HUDEP-2 (cell line): Measurements from ENCODE around the gene CLEC2D.

Experiments used
- DNase-seq, 76 experiments: peaks; one replicate each; lab custom pipeline; 2025; ENCODE audit not compliant: unreplicated experiment in 76 of 76; lab: John Stamatoyannopoulos, UW

CLEC2D gene

GRCh38 chr12:9669534-9669933, at the start of gene CLEC2D:
TSS of gene CLEC2D (plus strand) at chr12:9669713. CDS start at chr12:9669735, 22 bp downstream.
- no peak for DNase-seq

- DNase-seq, result no peak
These were observed 44.5 kb upstream of the CLEC2D start for GRCh38 chr12:9625019-9625418.

DNA sequence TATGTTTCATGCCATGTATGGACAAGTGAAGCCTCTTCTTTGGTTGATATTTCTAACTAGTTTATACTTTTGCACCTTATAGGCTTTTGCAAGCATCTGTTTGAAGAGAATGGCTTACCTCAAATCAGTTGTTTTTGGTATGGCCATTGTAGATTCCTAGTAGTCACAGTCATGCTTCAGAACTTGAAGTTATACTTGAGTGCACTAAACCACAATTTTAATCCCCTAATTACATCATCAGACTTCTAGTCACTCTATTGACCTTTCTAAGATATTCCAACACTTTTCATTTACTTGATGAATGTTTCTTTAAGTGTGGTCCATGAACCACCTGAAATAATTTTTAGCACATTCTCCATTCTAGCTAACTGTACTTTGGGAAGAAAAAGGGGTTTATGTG, 43.2 kb upstream of the CLEC2D start:
- DNase-seq, result no peak

DNA sequence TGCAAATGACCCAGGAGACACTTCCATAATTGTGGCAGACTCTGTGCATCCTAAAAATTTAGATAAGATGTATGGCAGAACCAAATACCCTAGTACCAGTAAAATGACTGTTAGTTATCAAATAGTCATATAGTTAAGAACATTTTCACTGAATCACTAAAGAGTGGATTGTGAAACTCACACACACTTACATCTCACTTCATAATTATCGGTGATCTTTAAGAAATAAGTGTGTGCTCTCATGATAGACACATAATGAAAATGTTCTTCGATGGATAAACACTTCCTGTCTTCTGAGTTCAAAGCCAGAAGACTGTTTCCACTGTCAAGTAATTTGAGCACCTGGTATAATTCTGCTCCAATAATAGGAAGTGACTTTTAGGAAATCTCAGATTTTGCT, 42.7 kb upstream of the CLEC2D start:
- no peak for DNase-seq

DNA sequence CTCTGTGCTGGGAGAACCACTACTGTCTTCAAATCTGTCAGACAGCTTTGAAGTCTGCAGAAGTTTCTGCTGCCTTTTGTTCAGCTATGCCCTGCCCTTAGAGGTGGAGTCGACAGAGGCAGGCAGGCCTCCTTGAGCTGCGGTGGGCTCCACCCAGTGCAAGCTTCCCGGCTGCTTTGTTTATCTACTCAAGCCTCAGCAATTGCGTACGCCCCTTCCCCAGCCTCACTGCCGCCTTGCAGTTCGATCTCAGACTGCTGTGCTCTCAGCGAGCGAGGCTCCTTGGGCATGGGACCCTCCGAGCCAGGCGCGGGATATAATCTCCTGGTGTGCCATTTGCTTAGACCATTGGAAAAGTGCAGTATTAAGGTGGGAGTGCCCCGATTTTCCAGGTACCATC, 36.7 kb upstream of the CLEC2D start:
- no peak for DNase-seq

- peak in 39 of 76 experiments; percentile 6 to 65 (median 32) for DNase-seq
These were observed 35.2 kb upstream of the CLEC2D start for GRCh38 chr12:9634177-9634803.

DNA sequence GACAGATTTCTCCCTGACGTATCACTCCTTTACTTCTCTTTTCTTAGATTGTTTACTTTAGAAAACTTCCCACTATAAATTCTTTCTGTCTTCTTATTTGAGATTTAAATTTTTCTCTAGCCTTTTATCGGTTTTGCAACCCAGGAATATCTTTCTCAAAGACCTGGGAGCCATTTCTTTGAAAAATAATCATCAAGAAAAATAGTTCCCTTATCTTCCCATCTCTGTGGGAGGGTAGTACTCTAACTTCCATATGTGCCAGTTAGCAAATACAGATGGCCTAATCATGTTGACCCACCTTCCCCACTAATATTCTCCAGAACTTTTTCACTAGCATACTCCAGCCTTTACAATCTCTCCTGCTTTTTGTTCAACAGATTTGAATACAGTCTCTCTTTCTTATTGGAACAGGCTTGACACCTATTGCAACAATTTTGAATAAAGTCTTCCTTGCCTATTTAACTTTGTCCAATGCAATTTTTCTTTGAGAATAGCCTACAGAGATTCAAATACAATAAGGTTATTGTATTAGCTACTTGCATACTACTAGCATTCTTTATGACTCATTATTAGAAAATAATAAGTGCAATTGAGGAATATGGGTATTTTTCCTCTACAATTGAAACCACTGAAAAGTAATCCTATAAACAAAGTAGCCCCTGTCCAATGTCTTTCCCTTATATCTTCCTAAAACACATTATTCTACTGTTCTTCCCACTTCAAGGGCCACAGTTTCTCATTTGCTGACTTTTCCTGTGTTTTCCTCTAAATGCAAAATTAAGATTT, 34.4 kb upstream of the CLEC2D start:
- no peak for DNase-seq

DNA sequence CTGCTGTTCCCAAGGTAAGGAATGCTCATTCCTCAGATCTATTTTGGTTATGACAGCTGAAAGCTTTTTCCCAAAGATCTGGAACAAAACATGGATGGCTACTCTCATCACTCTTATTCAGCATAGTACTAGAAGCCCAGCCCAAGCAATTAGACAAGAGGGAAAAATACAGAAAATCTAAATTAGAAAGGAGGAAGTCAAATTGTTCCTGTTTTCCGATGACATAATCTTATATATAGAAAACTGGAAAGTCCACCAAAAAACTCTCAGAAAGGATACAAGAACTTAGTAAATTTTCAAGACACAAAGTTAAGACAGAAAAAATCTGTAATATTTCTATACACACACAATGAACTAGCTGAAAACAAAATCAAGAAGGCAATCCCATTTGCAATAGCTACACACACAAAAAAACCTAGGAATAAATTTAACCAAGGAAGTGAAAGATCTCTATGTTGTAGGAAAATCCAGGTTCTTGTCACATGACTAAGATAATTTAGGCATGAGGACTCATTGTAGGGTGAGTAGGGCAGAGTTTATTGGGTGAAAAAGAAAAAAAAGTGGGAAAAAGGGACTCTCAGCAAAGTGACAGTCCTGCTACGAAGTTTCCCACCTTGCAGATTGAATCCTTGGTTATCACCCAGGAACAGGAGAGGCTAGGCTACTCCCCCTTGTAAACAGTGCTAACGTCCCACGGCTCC, 33.2 kb upstream of the CLEC2D start:
- no peak for DNase-seq

- DNase-seq, result no peak
These were observed 32.7 kb upstream of the CLEC2D start for GRCh38 chr12:9636851-9637206.

DNA sequence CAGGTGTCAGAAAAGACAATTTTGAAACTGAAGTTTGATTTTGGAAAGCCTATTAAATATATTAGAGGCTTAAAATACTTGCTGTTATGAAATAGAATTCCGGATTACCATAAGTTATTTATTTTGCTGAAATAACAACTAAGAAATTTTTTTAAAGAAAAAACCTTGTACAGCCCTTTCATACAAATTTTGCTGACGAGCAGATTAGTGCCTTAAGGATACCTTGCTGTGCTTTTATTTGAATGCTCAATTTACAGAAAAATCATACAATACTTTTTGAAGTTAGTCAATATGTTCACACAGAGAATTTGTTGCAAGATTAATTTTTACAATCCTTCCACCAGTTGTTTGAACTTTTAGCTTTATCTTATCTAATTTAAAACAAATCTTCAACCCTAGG, 29.5 kb upstream of the CLEC2D start:
- no peak for DNase-seq

DNA sequence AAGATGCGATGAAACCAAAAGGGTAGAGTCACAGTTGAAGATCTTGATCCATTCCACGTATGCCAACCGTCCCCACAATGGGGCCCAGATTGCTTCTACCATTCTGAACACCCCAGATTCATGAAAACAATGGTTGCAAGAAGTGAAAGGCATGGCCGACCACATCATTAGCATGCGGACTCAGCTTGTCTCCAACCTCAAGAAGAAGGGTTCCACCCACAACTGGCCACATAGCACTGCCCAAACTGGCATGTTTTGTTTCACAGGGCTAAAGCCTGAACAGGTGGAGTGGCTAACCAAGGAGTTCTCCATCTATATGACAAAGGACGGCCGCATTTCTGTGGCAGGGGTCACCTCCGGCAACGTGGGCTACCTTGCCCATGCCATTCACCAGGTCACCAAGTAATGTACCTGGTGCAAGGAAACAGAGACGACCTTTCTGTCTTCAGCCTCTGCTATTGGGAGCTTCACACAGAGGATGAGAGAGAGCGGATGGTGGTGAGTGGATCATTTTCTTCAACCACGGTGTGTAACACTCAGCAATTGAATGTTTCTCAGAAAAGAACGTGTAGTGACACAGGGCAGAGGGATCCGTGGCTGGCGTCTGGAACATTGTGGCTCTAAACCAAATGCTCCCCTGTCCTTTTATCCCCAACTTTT, 26.8 kb upstream of the CLEC2D start:
- DNase-seq, result no peak

DNA sequence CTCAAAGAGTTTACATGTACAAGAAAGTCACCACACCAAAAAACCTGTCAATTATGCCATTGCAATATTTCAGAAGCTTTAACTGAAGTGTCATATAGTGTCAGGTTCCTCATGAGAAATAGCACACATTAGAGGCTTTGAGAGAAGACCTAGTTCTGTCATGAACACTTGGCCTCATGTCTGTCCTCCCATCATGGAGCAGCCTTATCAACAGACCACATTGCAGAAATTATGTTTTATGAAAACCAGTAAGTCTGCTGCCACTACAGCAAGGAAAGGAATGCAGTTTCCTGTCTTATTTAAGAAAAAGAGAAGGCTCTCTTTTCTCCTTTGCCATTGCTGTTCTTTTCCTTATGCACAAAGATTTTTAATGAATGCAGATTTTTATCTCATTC, 26.2 kb upstream of the CLEC2D start:
- DNase-seq, result no peak

DNA sequence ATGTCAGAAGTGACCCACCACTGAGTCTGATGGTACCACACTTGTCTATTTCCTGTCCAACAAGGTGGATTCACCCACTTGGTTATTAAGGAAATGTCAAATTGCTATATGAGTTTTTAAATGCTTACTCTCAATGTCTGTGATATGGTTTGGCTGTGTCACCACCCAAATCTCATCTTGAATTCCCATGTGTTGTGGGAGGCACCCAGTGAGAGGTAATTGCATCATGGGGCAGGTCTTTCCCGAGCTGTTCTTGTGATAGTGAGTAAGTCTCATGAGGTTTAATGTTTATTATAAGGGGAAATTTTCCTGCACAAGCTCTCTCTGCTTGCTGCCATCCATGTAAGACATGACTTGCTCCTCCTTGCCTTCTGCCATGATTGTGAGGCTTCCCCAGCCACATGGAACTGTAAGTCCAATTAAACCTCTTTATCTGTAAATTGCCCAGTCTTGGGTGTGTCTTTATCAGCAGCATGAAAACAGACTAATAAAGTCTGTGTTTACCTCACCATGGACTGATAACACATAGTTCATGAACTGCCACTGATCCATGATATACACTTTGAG, 24.4 kb upstream of the CLEC2D start:
- peak in 49 of 76 experiments; percentile 2 to 86 (median 45) for DNase-seq

DNA sequence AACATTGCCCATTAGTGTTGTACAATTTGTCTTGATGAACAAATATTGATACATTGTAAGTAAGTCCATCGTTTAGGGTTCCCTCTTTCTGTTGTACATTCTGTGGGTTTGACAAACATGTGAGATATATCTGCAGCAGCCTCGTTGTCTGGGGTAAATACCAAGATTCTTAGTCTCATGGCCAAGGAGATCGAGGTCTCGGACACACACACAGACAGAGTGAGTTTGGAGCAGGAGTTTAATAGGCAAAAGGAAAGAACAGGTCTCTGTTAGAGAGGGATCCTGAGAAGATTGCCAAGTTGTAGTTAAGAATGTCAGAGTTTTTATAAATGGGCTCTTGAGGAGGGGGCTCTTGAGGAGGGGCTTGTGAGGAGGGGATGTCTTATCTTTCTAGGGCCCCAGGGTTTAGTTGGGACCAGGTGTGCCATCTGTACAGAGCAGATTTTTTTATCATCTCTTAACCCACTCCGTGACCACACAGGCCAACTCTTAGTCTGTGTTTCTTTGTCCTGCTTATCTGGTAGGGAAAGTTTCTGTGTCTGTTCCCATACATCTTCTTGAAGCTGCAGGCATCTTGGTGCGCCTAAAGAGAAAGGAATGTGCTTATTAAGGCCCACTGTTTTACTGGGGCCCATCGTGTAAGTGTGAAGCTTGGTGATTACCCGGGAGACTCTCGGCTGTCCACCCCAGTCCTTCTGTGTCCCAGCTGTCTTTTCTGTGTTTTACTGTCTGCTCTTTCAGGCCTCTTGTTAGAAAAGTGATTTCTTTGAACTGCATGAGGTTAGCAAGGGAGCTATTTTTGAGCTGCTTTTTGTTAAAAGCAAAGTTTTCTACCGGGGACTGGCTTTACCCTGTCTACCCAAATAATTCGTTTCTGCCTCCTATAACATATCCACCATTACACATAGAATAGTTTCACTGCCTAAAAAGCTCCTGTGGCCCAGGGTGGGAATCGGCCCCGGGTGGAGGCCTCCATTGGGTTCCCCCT, 22.4 kb upstream of the CLEC2D start:
- peak in 16 of 76 experiments; percentile 3 to 58 (median 10) for DNase-seq

DNA sequence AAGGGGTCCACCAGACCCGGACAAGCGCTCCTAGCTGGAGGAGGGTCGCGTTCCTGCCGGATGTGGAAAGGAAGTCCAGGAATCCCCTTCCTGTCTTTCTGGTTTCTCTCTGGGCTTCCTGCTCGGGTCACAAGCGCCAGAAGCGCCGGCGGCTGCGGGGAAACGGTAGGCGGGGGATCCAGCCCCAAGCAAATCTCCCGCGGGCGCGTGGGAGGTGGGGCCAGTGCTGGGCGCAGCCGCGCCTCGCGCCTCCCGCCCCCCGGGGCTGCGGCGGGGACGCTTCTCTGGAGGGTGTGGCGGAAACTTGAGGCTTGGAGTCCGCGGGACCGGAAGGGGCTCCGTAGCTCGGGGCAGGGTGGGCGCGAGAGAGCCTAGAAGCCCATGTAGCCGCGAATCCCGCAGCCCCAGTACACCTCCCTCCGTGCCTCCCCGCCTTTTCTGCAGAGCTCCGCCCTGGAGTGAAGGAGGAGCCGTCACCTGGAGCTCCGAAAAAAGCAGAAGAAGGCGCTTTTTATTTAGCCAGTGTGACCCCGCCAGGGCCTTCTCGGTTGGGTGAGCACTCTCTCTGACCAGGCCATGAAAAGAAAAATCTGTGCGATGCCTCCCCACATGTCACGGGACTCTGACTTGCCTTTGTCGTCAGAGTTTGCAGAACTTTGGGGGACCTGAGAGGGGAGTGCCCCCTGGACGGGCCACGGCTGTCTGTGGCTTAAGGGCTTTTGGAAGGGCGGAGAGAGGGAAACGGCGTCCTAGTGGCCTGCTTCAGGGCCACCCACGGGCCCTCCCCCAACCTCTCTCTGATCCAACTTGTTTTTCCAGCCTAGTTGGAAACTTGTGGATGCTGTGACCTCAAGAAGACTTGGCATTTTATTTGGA, 21.4 kb upstream of the CLEC2D start:
- peak in 69 of 76 experiments; percentile 13 to 82 (median 65) for DNase-seq

- DNase-seq, result peak in 3 of 76 experiments; percentile 20 to 33 (median 31)
These were observed 20.6 kb upstream of the CLEC2D start for GRCh38 chr12:9648701-9649531.

DNA sequence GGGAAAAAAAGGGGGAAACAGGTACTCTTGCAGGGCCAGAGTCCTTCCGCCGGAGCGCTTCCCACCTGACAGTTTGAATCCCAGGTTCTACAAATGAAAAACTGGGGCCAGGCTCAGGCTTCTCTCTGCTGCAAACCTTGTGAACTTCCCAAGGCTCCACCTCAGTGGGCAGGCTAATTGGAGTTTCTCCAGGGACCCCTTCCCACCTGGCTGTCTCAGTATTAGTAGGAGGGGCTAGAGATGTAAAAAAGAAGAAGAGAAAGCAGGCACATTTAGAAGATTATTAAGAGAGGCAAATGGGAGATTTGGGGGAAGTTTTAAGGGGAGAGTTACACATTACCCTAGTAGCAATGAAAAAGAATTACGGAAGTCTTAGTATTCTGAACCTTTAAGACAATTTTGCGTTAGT, 20.0 kb upstream of the CLEC2D start:
- peak in 3 of 76 experiments; percentile 3 to 27 (median 9) for DNase-seq

GRCh38 chr12:9650151-9650576, 19.3 kb upstream of the CLEC2D start:
- no peak for DNase-seq
